OCI-LY7 (cell line): ENCODE measurements around the gene EXOC4. TPM values are rescaled to one million over a fixed set of nuclear protein-coding genes. Genes with fewer than 3 reads are reported as not detected.

Experiments
- BruUV-seq: library from RNA; stranded (reverse); fragments of 400-500 nt; replicated peaks from 2 replicates; lab custom pipeline; 2021; lab: Mats Ljungman, UMichigan
- CTCF ChIA-PET: fragments of 300-600 bp; sonication (Branson Sonifier 250); formaldehyde crosslinking; loops from one replicate; lab custom pipeline; 2022; ENCODE audit warnings: antibody characterized with exemption; ENCODE audit not compliant: unreplicated experiment; lab: Charles Lee
- POLR2A ChIA-PET: fragments of 300-600 bp; sonication (Branson Sonifier 250); formaldehyde crosslinking; loops from one replicate; lab custom pipeline; 2022; ENCODE audit warnings: antibody characterized with exemption; lab: Charles Lee
- DNase-seq: peaks from one replicate; pipeline ENCODE4 v3.0.0-alpha.2; 2015; ENCODE audit warnings: low spot score
- H2AFZ ChIP-seq: fragments of 200-600 bp; sonication (generic), shearing (Covaris generic); 2 replicates; pipeline ENCODE4 v1.6.1; 2014; ENCODE audit warnings: mild to moderate bottlenecking, antibody characterized with exemption, low read length, moderate library complexity
- H3K27ac ChIP-seq: fragments of 200-600 bp; sonication (generic); 2 replicates; pipeline ENCODE4 v1.5.1; 2014; ENCODE audit warnings: mixed run types, low read depth, mild to moderate bottlenecking, moderate library complexity, low read length, inconsistent platforms; ENCODE audit not compliant: poor library complexity, severe bottlenecking
- H3K36me3 ChIP-seq: fragments of 200-600 bp; sonication (generic); 2 replicates; pipeline ENCODE4 v1.6.1; 2014; ENCODE audit warnings: mild to moderate bottlenecking, antibody characterized with exemption, low read length, moderate library complexity, mixed read lengths; ENCODE audit not compliant: insufficient read depth
- H3K4me1 ChIP-seq: fragments of 200-600 bp; sonication (generic); 2 replicates; pipeline ENCODE4 v1.5.1; 2014; ENCODE audit warnings: mild to moderate bottlenecking, low read length; ENCODE audit not compliant: insufficient read depth, poor library complexity, severe bottlenecking
- H3K4me2 ChIP-seq: fragments of 200-600 bp; sonication (generic); 2 replicates; pipeline ENCODE4 v1.6.1; 2014; ENCODE audit warnings: mild to moderate bottlenecking, low read length
- H3K4me3 ChIP-seq: fragments of 200-600 bp; sonication (generic); 2 replicates; pipeline ENCODE4 v1.5.1; 2014; ENCODE audit warnings: mild to moderate bottlenecking, low read depth, low read length; ENCODE audit not compliant: poor library complexity, severe bottlenecking
- H3K79me2 ChIP-seq: fragments of 200-600 bp; sonication (generic); 2 replicates; pipeline ENCODE4 v1.6.1; 2016; ENCODE audit warnings: low read depth, mild to moderate bottlenecking, low read length, moderate library complexity, mixed read lengths; ENCODE audit not compliant: insufficient read depth
- H3K9me2 ChIP-seq: fragments of 200-600 bp; sonication (generic); 2 replicates; pipeline ENCODE4 v1.6.1; 2016; ENCODE audit warnings: mild to moderate bottlenecking, low read length, mixed read lengths; ENCODE audit not compliant: insufficient read depth
- H3K9me3 ChIP-seq: fragments of 200-600 bp; sonication (generic); 2 replicates; pipeline ENCODE4 v1.6.1; 2014; ENCODE audit warnings: mild to moderate bottlenecking, mixed run types, low read length, mixed read lengths
- H4K20me1 ChIP-seq: fragments of 200-600 bp; sonication (generic); 2 replicates; pipeline ENCODE4 v1.6.1; 2014; ENCODE audit warnings: mild to moderate bottlenecking, antibody characterized with exemption, low read length, moderate library complexity, mixed read lengths; ENCODE audit not compliant: insufficient read depth
- EZH2phosphoT487 ChIP-seq: fragments of 200-600 bp; sonication (generic); IDR thresholded peaks from 2 replicates; pipeline ENCODE4 v1.6.1; 2018; ENCODE audit warnings: low read depth, borderline replicate concordance, mild to moderate bottlenecking, mixed run types, antibody characterized with exemption, low read length, moderate library complexity, mixed read lengths
- intact Hi-C: fragments of 100-400 bp; cut with micrococcal nuclease; formaldehyde crosslinking; loops from one replicate; pipeline ENCODE4 v1.10.0; 2022; ENCODE audit not compliant: unreplicated experiment
- total RNA-seq, 2 experiments: library from RNA; depleted of rRNA in 1 of 2; stranded (reverse); fragments of >200 nt in 1 of 2; shearing (Covaris generic) in 1 of 2; gene quantifications; 2 replicates each; pipeline ENCODE4 v1.2.3, GENCODE V29; 2014 to 2022
- TF ChIP-seq, protein P1 (sequence below): fragments of 200-600 bp; sonication (generic); conservative IDR thresholded peaks from 2 replicates; pipeline ENCODE4 v1.5.1; 2014; ENCODE audit warnings: mild to moderate bottlenecking, antibody characterized with exemption, low read length, moderate library complexity, mixed read lengths

EXOC4 gene
- total RNA-seq, 2 experiments from 2014 or later, result 75.1 to 93.2 TPM

DNA sequence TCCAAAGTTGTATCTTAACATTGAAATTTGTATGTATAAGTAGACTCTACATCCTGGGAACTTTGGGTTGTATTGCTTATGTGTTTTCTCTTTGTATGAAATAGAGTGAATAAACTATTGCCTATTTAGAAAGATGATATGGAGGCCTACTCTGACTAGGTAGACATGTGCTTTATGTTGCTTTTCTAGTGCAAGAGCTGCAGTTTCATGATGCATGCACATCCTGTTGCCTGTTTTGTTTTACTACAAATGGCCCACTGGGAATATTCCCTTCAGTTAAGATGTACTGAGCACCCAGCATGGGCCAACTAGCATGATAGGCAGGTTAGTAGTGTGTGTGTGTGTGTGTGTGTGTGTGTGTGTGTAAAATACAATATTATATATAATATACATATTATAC is 592.1 kb downstream of the EXOC4 start:
- BruUV-seq, result no TSS peak
- Histone ChIP-seq H3K9me2 (no peaks in the 10 kb centered on the region), H3K27ac (no peak overlapping the region), H2AFZ (no peak overlapping the region), H3K4me3 (no peak overlapping the region), H3K4me2 (no peak overlapping the region), H3K36me3 (no peaks in the 10 kb centered on the region), H3K9me3 (no peaks in the 10 kb centered on the region), H4K20me1 (no peaks in the 10 kb centered on the region), H3K79me2 (no peaks in the 10 kb centered on the region), H3K4me1 (no peaks in the 10 kb centered on the region)
- intact Hi-C loops, result no loop called here
- ChIA-PET CTCF (interaction anchor here (0.8 kb wide), 1 partner anchor 11 kb away, joined by 3 read pairs; no protein-coding TSS in a partner anchor), POLR2A (no interaction called here)
- DNase-seq, result no peak
- no peak for TF ChIP-seq EZH2phosphoT487
- TF ChIP-seq, protein P1, sequence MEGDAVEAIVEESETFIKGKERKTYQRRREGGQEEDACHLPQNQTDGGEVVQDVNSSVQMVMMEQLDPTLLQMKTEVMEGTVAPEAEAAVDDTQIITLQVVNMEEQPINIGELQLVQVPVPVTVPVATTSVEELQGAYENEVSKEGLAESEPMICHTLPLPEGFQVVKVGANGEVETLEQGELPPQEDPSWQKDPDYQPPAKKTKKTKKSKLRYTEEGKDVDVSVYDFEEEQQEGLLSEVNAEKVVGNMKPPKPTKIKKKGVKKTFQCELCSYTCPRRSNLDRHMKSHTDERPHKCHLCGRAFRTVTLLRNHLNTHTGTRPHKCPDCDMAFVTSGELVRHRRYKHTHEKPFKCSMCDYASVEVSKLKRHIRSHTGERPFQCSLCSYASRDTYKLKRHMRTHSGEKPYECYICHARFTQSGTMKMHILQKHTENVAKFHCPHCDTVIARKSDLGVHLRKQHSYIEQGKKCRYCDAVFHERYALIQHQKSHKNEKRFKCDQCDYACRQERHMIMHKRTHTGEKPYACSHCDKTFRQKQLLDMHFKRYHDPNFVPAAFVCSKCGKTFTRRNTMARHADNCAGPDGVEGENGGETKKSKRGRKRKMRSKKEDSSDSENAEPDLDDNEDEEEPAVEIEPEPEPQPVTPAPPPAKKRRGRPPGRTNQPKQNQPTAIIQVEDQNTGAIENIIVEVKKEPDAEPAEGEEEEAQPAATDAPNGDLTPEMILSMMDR, result no peak

DNA sequence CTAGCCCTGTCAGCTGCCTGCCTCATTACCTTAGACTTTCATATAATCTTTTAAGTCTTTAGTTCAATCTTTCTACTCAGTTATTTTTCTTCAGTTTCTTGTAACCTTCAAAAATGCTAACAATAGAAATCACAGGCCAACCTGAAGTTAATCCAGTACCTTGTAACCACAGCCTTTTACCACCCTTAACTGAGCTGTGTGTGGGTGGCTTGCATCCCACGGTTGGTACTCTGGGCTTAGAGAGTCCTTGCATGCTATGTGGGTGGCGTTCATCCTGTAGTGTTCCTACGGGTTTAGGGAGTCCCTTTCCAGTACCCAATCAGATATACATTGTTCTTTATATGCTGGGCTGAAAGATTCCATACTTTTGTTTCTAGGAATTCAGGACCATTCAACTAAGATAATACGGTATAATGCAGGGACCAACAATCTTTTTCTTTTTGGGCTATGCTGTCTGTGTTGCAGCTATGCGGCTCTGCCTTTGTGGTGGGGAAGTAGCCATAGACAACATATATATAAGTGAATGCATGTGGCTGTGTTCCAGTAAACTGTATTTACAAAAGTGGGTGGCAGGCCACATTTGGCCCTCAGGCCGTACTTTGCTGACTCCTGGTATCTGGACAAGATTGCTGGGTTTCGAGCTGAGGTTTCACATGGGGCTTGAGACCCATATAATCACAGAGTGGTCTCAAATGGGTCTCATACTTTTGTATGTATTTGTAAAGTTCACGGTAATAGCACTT is 593.5 kb downstream of the EXOC4 start:
- Histone ChIP-seq H3K36me3 (no peaks in the 10 kb centered on the region), H3K9me3 (no peaks in the 10 kb centered on the region), H3K79me2 (no peaks in the 10 kb centered on the region), H3K4me2 (no peak overlapping the region), H3K4me3 (no peak overlapping the region), H3K4me1 (no peaks in the 10 kb centered on the region), H3K27ac (no peak overlapping the region), H4K20me1 (no peaks in the 10 kb centered on the region), H2AFZ (no peak overlapping the region), H3K9me2 (no peaks in the 10 kb centered on the region)
- no TSS peak for BruUV-seq
- no peak for TF ChIP-seq EZH2phosphoT487
- TF ChIP-seq, protein P1, result no peak
- POLR2A ChIA-PET, result no interaction called here
- intact Hi-C loops, result no loop called here
- DNase-seq, result no peak
- CTCF ChIA-PET, result no interaction called here
